ENCODE data around the gene CARMIL1.

Gene CARMIL1

DNA sequence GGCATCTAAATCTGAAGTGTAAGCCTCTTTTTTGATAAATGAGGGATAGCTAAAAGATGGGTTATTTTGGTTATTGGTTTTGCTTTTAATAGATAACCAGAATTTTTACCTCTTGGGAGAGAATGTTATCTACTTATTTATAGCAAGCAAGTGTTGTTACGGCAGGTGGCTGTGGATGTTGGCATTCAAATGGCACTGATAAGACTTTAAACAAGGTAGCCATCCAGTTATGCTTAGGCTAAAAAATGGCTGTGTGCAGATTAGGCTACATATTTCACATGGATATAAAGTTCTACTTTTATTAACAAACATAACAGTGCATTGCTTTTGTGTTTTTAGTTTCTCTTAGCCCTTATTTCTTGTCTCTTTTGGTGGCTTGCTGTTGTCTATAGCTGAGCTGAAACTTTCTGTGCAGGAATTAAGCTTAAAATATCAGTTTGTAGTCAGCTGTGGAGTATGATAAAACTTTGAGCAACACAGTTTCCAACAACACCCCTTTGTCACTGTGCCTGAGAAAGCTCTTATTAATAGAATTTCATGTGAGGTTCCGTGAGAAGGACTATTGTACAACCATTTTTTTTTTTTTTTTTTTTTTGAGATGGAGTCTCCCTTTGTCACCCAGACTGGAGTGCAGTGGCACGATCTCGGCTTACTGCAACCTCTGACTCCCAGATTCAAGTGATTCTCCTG lies 28.8 kb downstream of the CARMIL1 start:
- TF ChIP-seq CTCF (conservative IDR thresholded peaks at IDR 0.05; ENCODE audit: low read depth, low read length): no peak
- Histone ChIP-seq H3K4me2 (no peak overlapping the region), H3K36me3 (ENCODE audit: insufficient read depth) (no peaks in the 10 kb centered on the region), H3K27ac (no peak overlapping the region), H2AFZ (ENCODE audit: low read depth) (no peak overlapping the region), H3K79me2 (ENCODE audit: insufficient read depth, low read depth) (peaks cover 7% of the 10 kb centered on the region; the same call in 1 of the 2 replicates), H3K4me1 (ENCODE audit: low read depth, poor library complexity, severe bottlenecking) (peaks cover 7% of the 10 kb centered on the region), H3K4me3 (IDR thresholded peaks at IDR 0.05; ENCODE audit: insufficient read depth, low read depth, low read length) (no peak overlapping the region), H3K9ac (no peak overlapping the region), H3K27me3 (ENCODE audit: insufficient read depth, low read depth) (no peaks in the 10 kb centered on the region), H4K20me1 (ENCODE audit: insufficient read depth) (no peaks in the 10 kb centered on the region)

GRCh38 chr6:25309886-25310285 lies 30.7 kb downstream of the CARMIL1 start:
- no peak for TF ChIP-seq CTCF (conservative IDR thresholded peaks at IDR 0.05; ENCODE audit: low read depth, low read length)
- H3K79me2 ChIP-seq (ENCODE audit: insufficient read depth, low read depth): peaks cover 7% of the 10 kb centered on the region; the same call in 1 of the 2 replicates

DNA sequence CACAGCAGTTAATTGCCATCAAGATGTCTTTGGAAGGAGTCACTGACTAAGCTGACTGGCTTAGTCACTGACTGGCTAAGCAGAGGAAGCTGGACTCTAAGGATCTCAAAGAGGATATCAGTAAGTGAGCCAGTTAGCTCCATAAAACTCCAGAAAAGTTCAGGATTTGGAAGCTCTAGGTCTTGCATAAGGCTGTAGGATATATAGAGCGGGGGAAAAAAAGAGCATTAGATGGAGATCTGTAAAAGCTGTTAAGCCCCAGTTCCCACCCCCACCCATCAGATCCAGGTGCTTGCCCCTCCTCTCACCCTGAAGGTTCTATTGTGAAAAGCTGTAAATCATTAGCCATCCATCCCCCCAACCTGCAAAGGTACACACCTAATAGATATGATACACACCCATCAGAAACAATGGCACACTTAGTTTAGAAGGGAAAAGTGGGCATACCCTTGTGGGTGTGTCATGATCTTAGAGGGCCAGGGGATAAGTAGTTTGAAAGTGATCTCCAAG lies 32.2 kb downstream of the CARMIL1 start:
- H3K9ac ChIP-seq: no peak overlapping the region
- no peaks in the 10 kb centered on the region for H3K27me3 ChIP-seq (ENCODE audit: insufficient read depth, low read depth)
- peaks cover 7% of the 10 kb centered on the region for H3K4me1 ChIP-seq (ENCODE audit: low read depth, poor library complexity, severe bottlenecking)
- no peaks in the 10 kb centered on the region for H4K20me1 ChIP-seq (ENCODE audit: insufficient read depth)
- TF ChIP-seq CTCF (conservative IDR thresholded peaks at IDR 0.05; ENCODE audit: low read depth, low read length): no peak
- H3K36me3 ChIP-seq (ENCODE audit: insufficient read depth): no peaks in the 10 kb centered on the region
- no peak overlapping the region for H3K4me2 ChIP-seq
- peaks cover 7% of the 10 kb centered on the region; the same call in 1 of the 2 replicates for H3K79me2 ChIP-seq (ENCODE audit: insufficient read depth, low read depth)
- H3K27ac ChIP-seq: no peak overlapping the region
- no peak overlapping the region for H2AFZ ChIP-seq (ENCODE audit: low read depth)
- no peak overlapping the region for H3K4me3 ChIP-seq (IDR thresholded peaks at IDR 0.05; ENCODE audit: insufficient read depth, low read depth, low read length)

More at GRCh38 chr6:25309886-25310285, 30.7 kb downstream of the CARMIL1 start:
- Histone ChIP-seq H3K4me1 (ENCODE audit: low read depth, poor library complexity, severe bottlenecking) (peaks cover 7% of the 10 kb centered on the region), H3K27me3 (ENCODE audit: insufficient read depth, low read depth) (no peaks in the 10 kb centered on the region), H3K4me2 (no peak overlapping the region), H2AFZ (ENCODE audit: low read depth) (no peak overlapping the region), H3K9ac (no peak overlapping the region), H4K20me1 (ENCODE audit: insufficient read depth) (no peaks in the 10 kb centered on the region), H3K4me3 (IDR thresholded peaks at IDR 0.05; ENCODE audit: insufficient read depth, low read depth, low read length) (no peak overlapping the region), H3K27ac (no peak overlapping the region), H3K36me3 (ENCODE audit: insufficient read depth) (no peaks in the 10 kb centered on the region)

DNA sequence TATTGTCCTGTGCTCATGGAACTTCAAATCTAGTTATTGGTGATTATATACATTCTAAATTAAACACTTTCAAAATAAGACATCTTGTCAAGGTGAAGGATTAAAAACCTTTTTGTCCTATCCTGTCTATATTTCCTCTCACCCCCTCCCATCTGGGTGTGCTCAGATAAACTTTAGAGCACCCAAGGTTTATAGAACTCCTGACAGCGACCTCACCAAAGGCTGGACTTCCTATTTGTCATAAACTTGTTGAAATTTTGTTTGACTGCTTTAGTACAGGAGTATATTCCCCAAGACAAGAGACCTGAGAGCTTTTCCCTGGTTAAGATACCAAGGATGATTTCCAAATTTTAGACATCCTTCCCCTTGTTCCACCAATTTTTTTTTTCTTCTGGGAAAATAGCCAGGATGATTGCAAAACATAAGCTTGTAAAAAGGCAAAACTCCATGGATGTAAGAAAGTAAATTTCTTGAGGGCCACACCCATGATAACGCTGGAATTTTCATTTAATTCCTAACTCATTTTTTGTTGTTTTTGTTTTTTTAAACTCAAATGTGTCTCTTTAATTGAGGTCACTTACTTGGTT lies 33.0 kb downstream of the CARMIL1 start:
- no peaks in the 10 kb centered on the region for H4K20me1 ChIP-seq (ENCODE audit: insufficient read depth)
- no peak overlapping the region for H3K4me2 ChIP-seq
- H3K79me2 ChIP-seq (ENCODE audit: insufficient read depth, low read depth): peaks cover 7% of the 10 kb centered on the region; the same call in 1 of the 2 replicates
- no peak overlapping the region for H2AFZ ChIP-seq (ENCODE audit: low read depth)
- no peak for TF ChIP-seq CTCF (conservative IDR thresholded peaks at IDR 0.05; ENCODE audit: low read depth, low read length)
- H3K27ac ChIP-seq: no peak overlapping the region
- no peaks in the 10 kb centered on the region for H3K27me3 ChIP-seq (ENCODE audit: insufficient read depth, low read depth)
- H3K9ac ChIP-seq: no peak overlapping the region
- H3K36me3 ChIP-seq (ENCODE audit: insufficient read depth): no peaks in the 10 kb centered on the region
- H3K4me1 ChIP-seq (ENCODE audit: low read depth, poor library complexity, severe bottlenecking): peaks cover 7% of the 10 kb centered on the region
- H3K4me3 ChIP-seq (IDR thresholded peaks at IDR 0.05; ENCODE audit: insufficient read depth, low read depth, low read length): no peak overlapping the region

All from KMS-11 (cell line).